RPMI8226 (cell line): ENCODE results near the gene NRXN3.
A peak's percentile ranks its signal among the peaks of the same experiment; 100 is the strongest.

ENCODE experiments used
- DNase-seq: peaks from one replicate; pipeline ENCODE4 v3.0.0-alpha.2; 2015

Gene NRXN3

GRCh38 chr14:78848234-78848820 is 678.2 kb downstream of the NRXN3 start:
- DNase-seq, result peak; percentile 50

- no peak for DNase-seq
These were observed 679.8 kb downstream of the NRXN3 start for GRCh38 chr14:78849952-78850351.

GRCh38 chr14:78851189-78851588 is 681.0 kb downstream of the NRXN3 start:
- no peak for DNase-seq

GRCh38 chr14:78852040-78852439 is 681.9 kb downstream of the NRXN3 start:
- no peak for DNase-seq

GRCh38 chr14:78857974-78858373 is 687.8 kb downstream of the NRXN3 start:
- DNase-seq, result no peak

GRCh38 chr14:78863143-78863542 is 693.0 kb downstream of the NRXN3 start:
- DNase-seq, result peak; percentile 54

GRCh38 chr14:78872837-78873236 is 702.7 kb downstream of the NRXN3 start:
- DNase-seq, result no peak

- DNase-seq, result no peak
These were observed 703.4 kb downstream of the NRXN3 start for GRCh38 chr14:78873581-78873980.

- DNase-seq, result no peak
These were observed 704.9 kb downstream of the NRXN3 start for GRCh38 chr14:78875049-78875448.

GRCh38 chr14:78885884-78886283 is 715.7 kb downstream of the NRXN3 start:
- no peak for DNase-seq

- no peak for DNase-seq
These were observed 727.3 kb downstream of the NRXN3 start for GRCh38 chr14:78897443-78897842.

- peak; percentile 30 for DNase-seq
These were observed 731.9 kb downstream of the NRXN3 start for GRCh38 chr14:78902010-78902623.

- DNase-seq, result no peak
These were observed 733.9 kb downstream of the NRXN3 start for GRCh38 chr14:78904094-78904493.

GRCh38 chr14:78917462-78917861 is 747.3 kb downstream of the NRXN3 start:
- no peak for DNase-seq

GRCh38 chr14:78921856-78922255 is 751.7 kb downstream of the NRXN3 start:
- no peak for DNase-seq

- DNase-seq, result no peak
These were observed 757.1 kb downstream of the NRXN3 start for GRCh38 chr14:78927261-78927660.

- DNase-seq, result no peak
These were observed 763.0 kb downstream of the NRXN3 start for GRCh38 chr14:78933166-78933565.

GRCh38 chr14:78933948-78934524 is 763.9 kb downstream of the NRXN3 start:
- DNase-seq, result peak; percentile 11

- no peak for DNase-seq
These were observed 776.8 kb downstream of the NRXN3 start for GRCh38 chr14:78946949-78947348.

- DNase-seq, result no peak
These were observed 777.5 kb downstream of the NRXN3 start for GRCh38 chr14:78947681-78948080.

GRCh38 chr14:78950649-78951048 is 780.5 kb downstream of the NRXN3 start:
- no peak for DNase-seq

GRCh38 chr14:78951602-78952001 is 781.4 kb downstream of the NRXN3 start:
- DNase-seq, result no peak

- DNase-seq, result peak; percentile 38
These were observed 789.6 kb downstream of the NRXN3 start for GRCh38 chr14:78959674-78960264.

- DNase-seq, result no peak
These were observed 797.1 kb downstream of the NRXN3 start for GRCh38 chr14:78967111-78967809.
